ENCODE results near the gene VSIR.
A peak's percentile ranks its signal among the peaks of the same experiment; 100 is the strongest.

Gene VSIR

GRCh38 chr10:71714592-71714991 lies 58.7 kb downstream of the VSIR start:
- DNase-seq (ENCODE audit: low read depth in 1 of 2, low spot score in 1 of 2): no peak

- DNase-seq (ENCODE audit: low read depth in 1 of 2, low spot score in 1 of 2): no peak
Observed at GRCh38 chr10:71714031-71714410, 59.3 kb downstream of the VSIR start.

GRCh38 chr10:71713135-71714030 lies 59.9 kb downstream of the VSIR start:
- DNase-seq (ENCODE audit: low read depth in 1 of 2, low spot score in 1 of 2): peak in 1 of 2 donors; percentile 39

GRCh38 chr10:71712572-71713134 lies 60.7 kb downstream of the VSIR start:
- DNase-seq (ENCODE audit: low read depth in 1 of 2, low spot score in 1 of 2): no peak

- no peak for DNase-seq (ENCODE audit: low read depth in 1 of 2, low spot score in 1 of 2)
Observed at GRCh38 chr10:71712170-71712569, 61.1 kb downstream of the VSIR start.

GRCh38 chr10:71711052-71711623 lies 62.2 kb downstream of the VSIR start:
- DNase-seq (ENCODE audit: low read depth in 1 of 2, low spot score in 1 of 2): no peak

- no peak for DNase-seq (ENCODE audit: low read depth in 1 of 2, low spot score in 1 of 2)
Observed at GRCh38 chr10:71710519-71710918, 62.8 kb downstream of the VSIR start.

GRCh38 chr10:71708897-71709882 lies 64.1 kb downstream of the VSIR start:
- no peak for DNase-seq (ENCODE audit: low read depth in 1 of 2, low spot score in 1 of 2)

- DNase-seq (ENCODE audit: low read depth in 1 of 2, low spot score in 1 of 2): peak; percentile 55 to 61
Observed at GRCh38 chr10:71708301-71708703, 65.0 kb downstream of the VSIR start.

- no peak for DNase-seq (ENCODE audit: low read depth in 1 of 2, low spot score in 1 of 2)
Observed at GRCh38 chr10:71707240-71707789, 66.0 kb downstream of the VSIR start.

- no peak for DNase-seq (ENCODE audit: low read depth in 1 of 2, low spot score in 1 of 2)
Observed at GRCh38 chr10:71706216-71707121, 66.9 kb downstream of the VSIR start.

GRCh38 chr10:71705582-71705981 lies 67.7 kb downstream of the VSIR start:
- no peak for DNase-seq (ENCODE audit: low read depth in 1 of 2, low spot score in 1 of 2)

- no peak for DNase-seq (ENCODE audit: low read depth in 1 of 2, low spot score in 1 of 2)
Observed at GRCh38 chr10:71704816-71705215, 68.5 kb downstream of the VSIR start.

GRCh38 chr10:71703577-71703976 lies 69.7 kb downstream of the VSIR start:
- DNase-seq (ENCODE audit: low read depth in 1 of 2, low spot score in 1 of 2): no peak

GRCh38 chr10:71701496-71702132 lies 71.7 kb downstream of the VSIR start:
- DNase-seq (ENCODE audit: low read depth in 1 of 2, low spot score in 1 of 2): no peak

- DNase-seq (ENCODE audit: low read depth in 1 of 2, low spot score in 1 of 2): no peak
Observed at GRCh38 chr10:71700731-71701368, 72.5 kb downstream of the VSIR start.

GRCh38 chr10:71698737-71699136 lies 74.6 kb downstream of the VSIR start:
- no peak for DNase-seq (ENCODE audit: low read depth in 1 of 2, low spot score in 1 of 2)

GRCh38 chr10:71697938-71698709 lies 75.2 kb downstream of the VSIR start:
- peak in 1 of 2 donors; percentile 33 for DNase-seq (ENCODE audit: low read depth in 1 of 2, low spot score in 1 of 2)
